ENCODE measurements around the gene KIAA0408.

KIAA0408 gene

DNA sequence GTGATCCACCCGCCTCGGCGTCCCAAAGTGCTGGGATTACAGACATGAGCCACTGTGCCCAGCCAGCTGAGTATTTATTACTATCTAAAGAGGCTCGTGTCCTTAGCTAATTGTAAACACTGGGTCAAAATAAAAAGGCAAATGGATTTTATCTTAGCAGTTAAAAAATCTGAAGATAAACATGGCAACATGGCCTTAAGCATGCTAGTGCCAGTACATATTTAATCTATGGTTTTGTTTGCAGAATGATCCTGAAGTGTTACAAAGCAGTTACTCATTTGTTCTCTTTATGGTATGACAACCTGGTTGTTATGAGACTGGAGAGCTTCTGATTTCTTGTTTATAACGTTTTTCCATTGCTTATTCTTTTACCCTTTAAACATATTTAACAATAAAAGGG is 3.9 kb upstream of the KIAA0408 start:
- H3K9me2 ChIP-seq (ENCODE audit: low read depth, low read length): no peaks in the 10 kb centered on the region
- no peaks in the 10 kb centered on the region for H3K79me2 ChIP-seq (ENCODE audit: insufficient read depth, low read length)
- H3K9me3 ChIP-seq (ENCODE audit: low read length): no peaks in the 10 kb centered on the region
- H3K36me3 ChIP-seq (ENCODE audit: insufficient read depth, low read length): no peaks in the 10 kb centered on the region
- no peak overlapping the region for H2AFZ ChIP-seq (ENCODE audit: low read length)
- no peaks in the 10 kb centered on the region for H4K20me1 ChIP-seq (ENCODE audit: insufficient read depth, low read length)
- no peak for TF ChIP-seq EZH2 (IDR thresholded peaks at IDR 0.05; ENCODE audit: borderline replicate concordance, low read length)
- TF ChIP-seq, protein P1, sequence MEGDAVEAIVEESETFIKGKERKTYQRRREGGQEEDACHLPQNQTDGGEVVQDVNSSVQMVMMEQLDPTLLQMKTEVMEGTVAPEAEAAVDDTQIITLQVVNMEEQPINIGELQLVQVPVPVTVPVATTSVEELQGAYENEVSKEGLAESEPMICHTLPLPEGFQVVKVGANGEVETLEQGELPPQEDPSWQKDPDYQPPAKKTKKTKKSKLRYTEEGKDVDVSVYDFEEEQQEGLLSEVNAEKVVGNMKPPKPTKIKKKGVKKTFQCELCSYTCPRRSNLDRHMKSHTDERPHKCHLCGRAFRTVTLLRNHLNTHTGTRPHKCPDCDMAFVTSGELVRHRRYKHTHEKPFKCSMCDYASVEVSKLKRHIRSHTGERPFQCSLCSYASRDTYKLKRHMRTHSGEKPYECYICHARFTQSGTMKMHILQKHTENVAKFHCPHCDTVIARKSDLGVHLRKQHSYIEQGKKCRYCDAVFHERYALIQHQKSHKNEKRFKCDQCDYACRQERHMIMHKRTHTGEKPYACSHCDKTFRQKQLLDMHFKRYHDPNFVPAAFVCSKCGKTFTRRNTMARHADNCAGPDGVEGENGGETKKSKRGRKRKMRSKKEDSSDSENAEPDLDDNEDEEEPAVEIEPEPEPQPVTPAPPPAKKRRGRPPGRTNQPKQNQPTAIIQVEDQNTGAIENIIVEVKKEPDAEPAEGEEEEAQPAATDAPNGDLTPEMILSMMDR (IDR thresholded peaks at IDR 0.05; ENCODE audit: low read length): no peak
- no peak overlapping the region for H3K27ac ChIP-seq (ENCODE audit: low read depth, low read length, poor library complexity, severe bottlenecking)
- H3K27me3 ChIP-seq (ENCODE audit: insufficient read depth, low read length): 0 out of 2 replicates have a peak, but pooled peaks cover 3% of the 10 kb centered on the region
- no peak overlapping the region for H3K4me2 ChIP-seq (ENCODE audit: low read length)
- no peaks in the 10 kb centered on the region for H3K4me1 ChIP-seq (ENCODE audit: insufficient read depth, low read length, severe bottlenecking)
- no peak overlapping the region for H3K4me3 ChIP-seq (ENCODE audit: low read depth, low read length, poor library complexity, severe bottlenecking)
- no peak overlapping the region for H3K9ac ChIP-seq (ENCODE audit: low read length)
- H3F3A ChIP-seq (ENCODE audit: insufficient read depth, low read length): no peaks in the 10 kb centered on the region

DNA sequence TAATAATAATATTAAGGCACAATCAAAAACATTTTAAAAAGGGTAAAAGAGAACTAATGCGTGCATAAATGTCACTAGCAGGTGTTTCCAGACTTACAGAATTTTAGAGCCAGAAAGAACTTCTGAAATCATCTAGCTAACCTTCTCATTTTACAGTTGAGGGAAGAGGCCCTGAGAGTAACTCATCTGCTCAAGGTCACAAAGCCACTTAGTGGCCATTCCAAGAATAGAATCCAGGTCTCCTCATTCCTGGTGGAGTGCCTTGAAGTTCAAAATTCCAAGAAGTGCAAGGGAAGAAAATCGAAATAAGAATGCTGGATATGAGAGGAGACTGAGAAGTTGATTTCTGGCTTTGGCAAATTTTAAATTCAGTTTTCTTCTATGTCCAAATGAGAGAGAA is 3.2 kb upstream of the KIAA0408 start:
- H3K4me3 ChIP-seq (ENCODE audit: low read depth, low read length, poor library complexity, severe bottlenecking): no peak overlapping the region
- 0 out of 2 replicates have a peak, but pooled peaks cover 3% of the 10 kb centered on the region for H3K27me3 ChIP-seq (ENCODE audit: insufficient read depth, low read length)
- no peaks in the 10 kb centered on the region for H3K36me3 ChIP-seq (ENCODE audit: insufficient read depth, low read length)
- H4K20me1 ChIP-seq (ENCODE audit: insufficient read depth, low read length): no peaks in the 10 kb centered on the region
- H2AFZ ChIP-seq (ENCODE audit: low read length): no peak overlapping the region
- H3F3A ChIP-seq (ENCODE audit: insufficient read depth, low read length): no peaks in the 10 kb centered on the region
- no peaks in the 10 kb centered on the region for H3K9me3 ChIP-seq (ENCODE audit: low read length)
- no peaks in the 10 kb centered on the region for H3K79me2 ChIP-seq (ENCODE audit: insufficient read depth, low read length)
- H3K9me2 ChIP-seq (ENCODE audit: low read depth, low read length): no peaks in the 10 kb centered on the region
- no peak overlapping the region for H3K27ac ChIP-seq (ENCODE audit: low read depth, low read length, poor library complexity, severe bottlenecking)
- TF ChIP-seq, protein P1 (IDR thresholded peaks at IDR 0.05; ENCODE audit: low read length): no peak
- TF ChIP-seq EZH2 (IDR thresholded peaks at IDR 0.05; ENCODE audit: borderline replicate concordance, low read length): no peak
- H3K9ac ChIP-seq (ENCODE audit: low read length): no peak overlapping the region
- H3K4me2 ChIP-seq (ENCODE audit: low read length): no peak overlapping the region
- no peaks in the 10 kb centered on the region for H3K4me1 ChIP-seq (ENCODE audit: insufficient read depth, low read length, severe bottlenecking)

DNA sequence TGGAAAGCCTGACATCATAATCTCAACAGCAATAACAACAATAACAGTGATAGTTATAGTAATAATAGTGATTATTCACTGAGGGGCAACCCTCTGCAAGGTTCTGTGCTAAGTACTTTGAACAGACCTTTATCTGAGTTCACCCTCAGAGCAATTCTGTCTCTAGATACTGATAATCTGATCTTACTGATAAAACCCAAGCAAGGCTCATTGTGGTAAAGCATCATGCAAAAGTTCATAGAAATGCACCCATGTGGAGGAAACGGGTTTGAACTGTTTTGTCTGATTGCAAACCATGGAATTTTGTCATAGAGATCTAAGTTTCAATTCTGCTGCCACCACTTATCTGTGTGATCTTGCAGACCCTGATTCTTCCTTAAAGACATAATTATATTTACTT is 1.3 kb upstream of the KIAA0408 start:
- no peak overlapping the region for H3K9ac ChIP-seq (ENCODE audit: low read length)
- no peaks in the 10 kb centered on the region for H3K9me3 ChIP-seq (ENCODE audit: low read length)
- H3K27me3 ChIP-seq (ENCODE audit: insufficient read depth, low read length): 0 out of 2 replicates have a peak, but pooled peaks cover 3% of the 10 kb centered on the region
- H3F3A ChIP-seq (ENCODE audit: insufficient read depth, low read length): no peaks in the 10 kb centered on the region
- H3K4me1 ChIP-seq (ENCODE audit: insufficient read depth, low read length, severe bottlenecking): no peaks in the 10 kb centered on the region
- no peaks in the 10 kb centered on the region for H3K9me2 ChIP-seq (ENCODE audit: low read depth, low read length)
- no peak overlapping the region for H2AFZ ChIP-seq (ENCODE audit: low read length)
- no peak for TF ChIP-seq EZH2 (IDR thresholded peaks at IDR 0.05; ENCODE audit: borderline replicate concordance, low read length)
- TF ChIP-seq, protein P1 (IDR thresholded peaks at IDR 0.05; ENCODE audit: low read length): no peak
- H3K79me2 ChIP-seq (ENCODE audit: insufficient read depth, low read length): no peaks in the 10 kb centered on the region
- no peak overlapping the region for H3K4me2 ChIP-seq (ENCODE audit: low read length)
- no peak overlapping the region for H3K27ac ChIP-seq (ENCODE audit: low read depth, low read length, poor library complexity, severe bottlenecking)
- no peak overlapping the region for H3K4me3 ChIP-seq (ENCODE audit: low read depth, low read length, poor library complexity, severe bottlenecking)
- H4K20me1 ChIP-seq (ENCODE audit: insufficient read depth, low read length): no peaks in the 10 kb centered on the region
- H3K36me3 ChIP-seq (ENCODE audit: insufficient read depth, low read length): no peaks in the 10 kb centered on the region
